ENCODE data around the gene KATNAL1.

KATNAL1 gene

GRCh38 chr13:30257468-30258099, 49.8 kb downstream of the KATNAL1 start:
- Histone ChIP-seq H3K79me2 (ENCODE audit: control insufficient read depth, low read length) (peaks cover 38% of the 10 kb centered on the region), H4K20me1 (ENCODE audit: control insufficient read depth, insufficient read depth, low read depth, low read length) (no peaks in the 10 kb centered on the region), H3K4me2 (ENCODE audit: low read length) (peak overlapping the region; percentile 44), H3K9me3 (ENCODE audit: control insufficient read depth, insufficient read depth, low read length) (no peaks in the 10 kb centered on the region), H3K27me3 (ENCODE audit: control insufficient read depth, low read length) (no peaks in the 10 kb centered on the region), H3K4me1 (ENCODE audit: control insufficient read depth, low read length) (peaks cover 38% of the 10 kb centered on the region), H3K27ac (ENCODE audit: low read depth, low read length) (peak overlapping the region; percentile 29), H3K9me2 (replicated peaks; ENCODE audit: control insufficient read depth, low read length) (no peaks in the 10 kb centered on the region), H3K4me3 (ENCODE audit: low read length) (peak overlapping the region; percentile 29), H3F3A (ENCODE audit: control insufficient read depth, insufficient read depth) (peaks cover 8% of the 10 kb centered on the region; the same call in 1 of the 2 replicates), H3K36me3 (ENCODE audit: control insufficient read depth, low read length) (peaks cover 42% of the 10 kb centered on the region)
- no peak for TF ChIP-seq CTCF (IDR thresholded peaks at IDR 0.05; ENCODE audit: low read depth, low read length, poor library complexity, severe bottlenecking)
- TF ChIP-seq EZH2phosphoT487 (IDR thresholded peaks at IDR 0.05; ENCODE audit: borderline replicate concordance, low read length), result no peak

GRCh38 chr13:30256713-30257467, 50.5 kb downstream of the KATNAL1 start:
- Histone ChIP-seq H3K36me3 (ENCODE audit: control insufficient read depth, low read length) (peaks cover 45% of the 10 kb centered on the region), H3K27me3 (ENCODE audit: control insufficient read depth, low read length) (no peaks in the 10 kb centered on the region), H3K9me2 (replicated peaks; ENCODE audit: control insufficient read depth, low read length) (no peaks in the 10 kb centered on the region), H3K9me3 (ENCODE audit: control insufficient read depth, insufficient read depth, low read length) (no peaks in the 10 kb centered on the region), H3K4me3 (ENCODE audit: low read length) (peak overlapping the region; percentile 29), H3K27ac (ENCODE audit: low read depth, low read length) (peak overlapping the region; percentile 29), H3K4me2 (ENCODE audit: low read length) (peak overlapping the region; percentile 44), H3K79me2 (ENCODE audit: control insufficient read depth, low read length) (peaks cover 38% of the 10 kb centered on the region), H3K4me1 (ENCODE audit: control insufficient read depth, low read length) (peaks cover 38% of the 10 kb centered on the region), H3F3A (ENCODE audit: control insufficient read depth, insufficient read depth) (peaks cover 8% of the 10 kb centered on the region; the same call in 1 of the 2 replicates), H4K20me1 (ENCODE audit: control insufficient read depth, insufficient read depth, low read depth, low read length) (no peaks in the 10 kb centered on the region)
- no peak for TF ChIP-seq CTCF (IDR thresholded peaks at IDR 0.05; ENCODE audit: low read depth, low read length, poor library complexity, severe bottlenecking)
- TF ChIP-seq EZH2phosphoT487 (IDR thresholded peaks at IDR 0.05; ENCODE audit: borderline replicate concordance, low read length), result no peak

- peaks cover 53% of the 10 kb centered on the region for H3K36me3 ChIP-seq (ENCODE audit: control insufficient read depth, low read length)
- H3K9me2 ChIP-seq (replicated peaks; ENCODE audit: control insufficient read depth, low read length), result no peaks in the 10 kb centered on the region
- no peaks in the 10 kb centered on the region for H4K20me1 ChIP-seq (ENCODE audit: control insufficient read depth, insufficient read depth, low read depth, low read length)
- H3K79me2 ChIP-seq (ENCODE audit: control insufficient read depth, low read length), result peaks cover 38% of the 10 kb centered on the region
- no peaks in the 10 kb centered on the region for H3K9me3 ChIP-seq (ENCODE audit: control insufficient read depth, insufficient read depth, low read length)
- H3K27me3 ChIP-seq (ENCODE audit: control insufficient read depth, low read length), result no peaks in the 10 kb centered on the region
- no peak overlapping the region for H3K27ac ChIP-seq (ENCODE audit: low read depth, low read length)
- H3F3A ChIP-seq (ENCODE audit: control insufficient read depth, insufficient read depth), result peaks cover 8% of the 10 kb centered on the region; the same call in 1 of the 2 replicates
- TF ChIP-seq CTCF (IDR thresholded peaks at IDR 0.05; ENCODE audit: low read depth, low read length, poor library complexity, severe bottlenecking) (peak; percentile 38), EZH2phosphoT487 (IDR thresholded peaks at IDR 0.05; ENCODE audit: borderline replicate concordance, low read length) (no peak)
- H3K4me3 ChIP-seq (ENCODE audit: low read length), result no peak overlapping the region
- no peak overlapping the region for H3K4me2 ChIP-seq (ENCODE audit: low read length)
- peaks cover 38% of the 10 kb centered on the region for H3K4me1 ChIP-seq (ENCODE audit: control insufficient read depth, low read length)
These were observed 51.7 kb downstream of the KATNAL1 start for GRCh38 chr13:30255696-30256095.

Data from DOHH2 (cell line).